Measurements from ENCODE around the gene PIEZO2. TPM values are rescaled to one million over a fixed set of nuclear protein-coding genes. Genes with fewer than 3 reads are reported as not detected.

The PIEZO2 gene
- total and polyA plus RNA-seq, 2 of the 8 experiments (the other 6 are each of a cell fraction or from before 2014, with no cell fraction given), result 4.7 to 16.5 TPM

DNA sequence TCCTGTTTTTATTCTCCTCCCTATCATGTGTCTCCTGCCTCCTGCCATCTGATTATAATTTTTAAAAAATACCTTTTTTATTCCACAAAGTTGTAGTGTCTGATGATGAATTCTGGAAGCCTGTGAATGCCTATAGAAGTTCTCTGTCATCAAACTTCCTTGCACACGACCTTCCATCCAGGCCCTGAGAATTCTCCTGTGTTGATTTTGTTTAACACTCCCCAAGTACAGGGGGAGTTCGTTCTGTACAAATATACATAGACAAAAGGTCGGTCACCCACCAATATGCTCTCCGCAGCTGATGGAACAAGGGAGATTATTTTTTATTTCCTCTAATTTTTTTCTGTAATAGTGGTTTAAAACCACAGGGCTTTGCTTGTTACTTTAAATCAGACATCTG lies 232.5 kb downstream of the PIEZO2 start:
- Histone ChIP-seq H3K27me3 (replicated peaks in 1 of 4; ENCODE audit: control insufficient read depth in 3 of 4, extremely low read depth in 1 of 4, insufficient read depth in 3 of 4, low read length in 3 of 4) (no peaks in the 10 kb centered on the region), H2AFZ (ENCODE audit: low read length) (no peak overlapping the region), H2BK120ac (replicated peaks; ENCODE audit: low read depth, low read length) (no peak overlapping the region), H4K5ac (ENCODE audit: insufficient read length, low read depth, low read length) (no peak overlapping the region), H3K79me1 (ENCODE audit: low read depth, low read length) (no peaks in the 10 kb centered on the region), H2AK5ac (ENCODE audit: low read depth, low read length) (no peak overlapping the region), H3K9ac (replicated peaks in 1 of 4; ENCODE audit: extremely low read depth in 1 of 4, low read depth in 3 of 4, low read length in 3 of 4) (no peak overlapping the region), H3K4me2 (ENCODE audit: insufficient read depth in 1 of 2, low read depth in 2 of 2, low read length in 2 of 2) (no peak overlapping the region), H4K91ac (replicated peaks; ENCODE audit: insufficient read length, low read length) (no peak overlapping the region), H2BK5ac (ENCODE audit: low read depth, low read length) (no peak overlapping the region), H3K79me2 (ENCODE audit: control insufficient read depth in 1 of 2, insufficient read depth in 2 of 2, low read length in 2 of 2) (no peaks in the 10 kb centered on the region), H2BK12ac (ENCODE audit: low read depth, low read length) (no peak overlapping the region), H3K4ac (replicated peaks; ENCODE audit: insufficient read length, low read depth, low read length) (no peak overlapping the region), H3K4me3 (ENCODE audit: extremely low read depth in 1 of 4, insufficient read depth in 2 of 4, low read depth in 3 of 4, low read length in 4 of 4) (no peak overlapping the region), H3K27ac (ENCODE audit: low read depth, low read length) (no peak overlapping the region), H3K23me2 (ENCODE audit: low read depth, low read length) (no peaks in the 10 kb centered on the region), H2BK15ac (ENCODE audit: low read length) (no peak overlapping the region), H2BK20ac (ENCODE audit: low read length) (no peak overlapping the region), H3K56ac (replicated peaks; ENCODE audit: insufficient read length, low read depth, low read length) (no peak overlapping the region), H3K18ac (ENCODE audit: extremely low read depth, low read length) (no peak overlapping the region), H3K9me3 (ENCODE audit: insufficient read depth in 2 of 2, low read depth in 1 of 2, low read length in 1 of 2) (peaks cover 0 to 3% of the 10 kb centered on the region in 2 experiments; a peak in 1 of 4 replicates), H4K8ac (ENCODE audit: extremely low read depth, insufficient read depth, low read length) (no peak overlapping the region), H3K36me3 (ENCODE audit: control insufficient read depth in 2 of 4, insufficient read depth in 4 of 4, low read length in 3 of 4) (no peaks in the 10 kb centered on the region), H3K14ac (ENCODE audit: insufficient read length) (no peak overlapping the region), H4K20me1 (replicated peaks in 1 of 2; ENCODE audit: control insufficient read depth in 1 of 2, insufficient read depth in 2 of 2, low read length in 2 of 2) (no peaks in the 10 kb centered on the region), H3K23ac (ENCODE audit: insufficient read length) (no peak overlapping the region), H3K4me1 (replicated peaks in 1 of 4; ENCODE audit: control insufficient read depth in 3 of 4, insufficient read depth in 4 of 4, low read length in 3 of 4) (no peaks in the 10 kb centered on the region)
- DNase-seq (ENCODE audit: low read depth in 1 of 2, low spot score in 2 of 2), result no peak
- ChIA-PET CTCF (ENCODE audit: partially characterized antibody) (no interaction called here), POLR2A (ENCODE audit: partially characterized antibody) (interaction anchor here (1.1 kb wide), 1 partner anchor 9 kb away, joined by 3 read pairs; no protein-coding TSS in a partner anchor)
- TF ChIP-seq CEBPB (IDR thresholded peaks at IDR 0.05; ENCODE audit: low read depth, low read length) (no peak), NRF1 (IDR thresholded peaks at IDR 0.05; ENCODE audit: low read depth, low read length) (no peak), ASH2L (IDR thresholded peaks at IDR 0.05; ENCODE audit: low read length) (no peak), SIX5 (IDR thresholded peaks at IDR 0.05; ENCODE audit: low read depth, low read length) (no peak), EP300 (IDR thresholded peaks at IDR 0.05; ENCODE audit: borderline replicate concordance in 1 of 2, low read depth in 2 of 2, low read length in 2 of 2) (no peak), SUZ12 (IDR thresholded peaks at IDR 0.05; ENCODE audit: low read length) (no peak)
- TF ChIP-seq, protein P1, sequence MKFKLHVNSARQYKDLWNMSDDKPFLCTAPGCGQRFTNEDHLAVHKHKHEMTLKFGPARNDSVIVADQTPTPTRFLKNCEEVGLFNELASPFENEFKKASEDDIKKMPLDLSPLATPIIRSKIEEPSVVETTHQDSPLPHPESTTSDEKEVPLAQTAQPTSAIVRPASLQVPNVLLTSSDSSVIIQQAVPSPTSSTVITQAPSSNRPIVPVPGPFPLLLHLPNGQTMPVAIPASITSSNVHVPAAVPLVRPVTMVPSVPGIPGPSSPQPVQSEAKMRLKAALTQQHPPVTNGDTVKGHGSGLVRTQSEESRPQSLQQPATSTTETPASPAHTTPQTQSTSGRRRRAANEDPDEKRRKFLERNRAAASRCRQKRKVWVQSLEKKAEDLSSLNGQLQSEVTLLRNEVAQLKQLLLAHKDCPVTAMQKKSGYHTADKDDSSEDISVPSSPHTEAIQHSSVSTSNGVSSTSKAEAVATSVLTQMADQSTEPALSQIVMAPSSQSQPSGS (IDR thresholded peaks at IDR 0.05; ENCODE audit: low read length), result no peak
- WGBS, 2 experiments (ENCODE audit: extremely low coverage in 1 of 2, insufficient coverage in 1 of 2, insufficient read length in 1 of 2, insufficient replicate concordance in 2 of 2, low coverage in 1 of 2, low lambda C conversion rate in 2 of 2, missing lambda C conversion rate in 1 of 2), result 66% methylated on average over 4 of the region's 4 CpGs; no CpG with 5 or more reads in 1 of the 2 experiments
- no peak for FAIRE-seq
